GM19023 (cell line): ENCODE data around the gene FBXO44.

Source experiments
- ATAC-seq: cut with Tn5 transposase; IDR thresholded peaks from one replicate; pipeline ENCODE4 v1.9.1; 2021; ENCODE audit warnings: mild to moderate bottlenecking, moderate library complexity; ENCODE audit not compliant: unreplicated experiment

FBXO44 gene

GRCh38 chr1:11685210-11685752 lies 30.6 kb downstream of the FBXO44 start:
- no peak for ATAC-seq

GRCh38 chr1:11688506-11688905 lies 33.8 kb downstream of the FBXO44 start:
- ATAC-seq, result no peak

DNA sequence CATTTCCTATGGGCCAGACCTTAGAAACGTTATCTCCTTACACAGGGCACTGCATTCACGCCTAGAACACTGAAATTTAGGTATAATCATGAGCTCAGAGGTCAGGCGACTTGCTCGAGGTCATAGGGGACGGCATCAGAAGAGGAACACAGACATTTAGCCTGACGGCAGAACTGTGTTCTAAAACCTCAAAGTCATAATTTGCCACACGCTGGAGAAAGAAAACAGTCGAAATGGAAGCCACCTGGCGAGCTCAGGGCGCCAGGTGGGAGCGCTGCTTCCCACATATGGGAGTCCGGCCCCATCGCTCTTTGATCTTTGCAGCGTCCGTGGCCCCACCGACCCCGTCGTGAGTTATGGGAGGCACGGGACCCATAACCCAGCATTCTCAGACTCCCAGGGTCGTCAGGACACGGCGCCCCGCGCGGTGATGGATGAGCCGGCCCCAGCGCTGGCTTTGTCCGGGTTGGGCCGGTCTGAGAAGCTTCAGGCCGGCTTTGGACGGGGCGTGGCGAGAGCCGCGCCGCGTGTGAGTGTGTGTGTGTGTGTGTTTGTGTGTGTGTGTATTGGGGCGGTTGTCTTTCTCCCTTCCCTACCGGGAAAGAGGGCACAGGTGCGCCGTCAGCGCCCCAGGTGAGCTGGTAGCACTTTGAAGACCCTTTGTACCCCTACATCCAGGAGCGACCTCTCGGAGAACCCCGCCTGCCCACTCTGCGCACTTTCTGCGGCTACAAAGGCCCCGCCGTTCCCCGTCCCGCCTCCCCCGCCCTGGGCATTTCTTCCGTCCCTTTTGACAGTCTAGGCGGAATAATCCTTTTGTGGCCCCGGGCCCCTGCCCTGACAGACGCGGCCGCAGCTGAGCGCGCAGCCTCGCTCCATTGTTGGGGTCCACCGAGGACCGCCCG lies 36.0 kb downstream of the FBXO44 start:
- ATAC-seq, result no peak

GRCh38 chr1:11691302-11691914 lies 36.7 kb downstream of the FBXO44 start, which contains the start of gene DRAXIN:
TSS of gene DRAXIN (plus strand) at chr1:11691710. CDS start at chr1:11706259, 14,549 bp downstream.
- no peak for ATAC-seq

GRCh38 chr1:11691928-11692711 lies 37.4 kb downstream of the FBXO44 start:
- no peak for ATAC-seq

DNA sequence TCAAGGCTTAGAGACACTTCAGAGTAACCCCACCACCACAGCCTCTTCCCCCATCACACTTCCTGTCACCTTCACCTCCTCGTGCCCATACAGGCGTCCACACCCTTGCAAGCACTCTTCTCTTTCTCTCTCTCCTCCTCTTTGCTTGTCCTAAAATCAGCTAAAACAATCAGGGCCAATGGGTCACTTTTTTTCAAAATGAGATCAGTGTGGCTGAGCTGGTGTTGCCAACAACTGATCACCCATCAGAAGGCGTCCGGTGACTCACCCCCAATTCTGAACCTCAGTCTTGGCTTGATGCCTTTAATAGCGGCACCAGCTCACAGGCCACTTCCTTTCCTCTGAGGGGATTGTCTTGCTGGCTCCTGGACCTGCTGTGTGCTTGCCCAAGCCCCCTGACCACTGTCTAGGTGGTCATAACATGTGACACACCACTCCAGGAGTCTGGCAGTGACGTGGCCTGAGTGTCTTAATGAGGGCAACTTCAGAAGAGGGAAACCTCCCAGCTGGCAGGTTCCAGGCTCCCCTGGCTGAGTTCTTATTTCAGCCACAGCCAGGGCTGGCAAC lies 38.4 kb downstream of the FBXO44 start:
- ATAC-seq, result no peak

- no peak for ATAC-seq
Observed at GRCh38 chr1:11693917-11694316, 39.2 kb downstream of the FBXO44 start.

DNA sequence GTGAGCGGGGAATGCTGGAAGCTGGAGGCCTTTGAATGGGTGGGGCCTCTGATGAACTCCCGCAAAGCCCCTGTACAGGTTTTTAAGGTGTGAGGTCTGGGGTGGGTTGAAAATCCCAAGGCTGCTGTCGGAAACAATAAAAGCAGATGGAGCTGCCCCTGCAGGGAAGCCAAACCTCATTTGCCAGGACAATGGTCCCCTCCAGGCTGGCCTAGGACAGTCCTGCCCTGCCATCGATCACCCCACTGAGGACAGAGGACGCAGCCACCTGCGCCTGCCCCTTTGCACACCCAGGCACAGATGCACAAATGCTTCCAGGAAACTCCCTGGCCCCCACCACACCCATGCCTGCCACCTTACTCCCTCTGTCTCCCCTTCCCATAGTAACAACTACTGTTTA lies 41.2 kb downstream of the FBXO44 start:
- no peak for ATAC-seq

- no peak for ATAC-seq
Observed at GRCh38 chr1:11697188-11697892, 42.7 kb downstream of the FBXO44 start.

DNA sequence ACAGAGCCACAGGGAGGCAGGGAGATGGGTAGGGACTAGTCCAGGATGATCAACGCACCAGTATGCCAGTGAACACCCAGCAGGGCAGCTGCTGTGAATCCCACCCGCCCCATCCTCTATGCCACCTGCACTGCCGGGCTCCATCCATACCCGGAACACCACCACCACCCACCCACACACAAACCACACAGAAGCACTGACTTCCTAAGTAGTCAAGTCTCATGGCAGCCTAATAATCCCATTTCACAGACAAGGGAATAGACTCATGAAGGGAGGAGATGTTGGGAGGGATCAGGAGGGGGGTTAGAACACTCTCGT lies 43.2 kb downstream of the FBXO44 start:
- no peak for ATAC-seq

DNA sequence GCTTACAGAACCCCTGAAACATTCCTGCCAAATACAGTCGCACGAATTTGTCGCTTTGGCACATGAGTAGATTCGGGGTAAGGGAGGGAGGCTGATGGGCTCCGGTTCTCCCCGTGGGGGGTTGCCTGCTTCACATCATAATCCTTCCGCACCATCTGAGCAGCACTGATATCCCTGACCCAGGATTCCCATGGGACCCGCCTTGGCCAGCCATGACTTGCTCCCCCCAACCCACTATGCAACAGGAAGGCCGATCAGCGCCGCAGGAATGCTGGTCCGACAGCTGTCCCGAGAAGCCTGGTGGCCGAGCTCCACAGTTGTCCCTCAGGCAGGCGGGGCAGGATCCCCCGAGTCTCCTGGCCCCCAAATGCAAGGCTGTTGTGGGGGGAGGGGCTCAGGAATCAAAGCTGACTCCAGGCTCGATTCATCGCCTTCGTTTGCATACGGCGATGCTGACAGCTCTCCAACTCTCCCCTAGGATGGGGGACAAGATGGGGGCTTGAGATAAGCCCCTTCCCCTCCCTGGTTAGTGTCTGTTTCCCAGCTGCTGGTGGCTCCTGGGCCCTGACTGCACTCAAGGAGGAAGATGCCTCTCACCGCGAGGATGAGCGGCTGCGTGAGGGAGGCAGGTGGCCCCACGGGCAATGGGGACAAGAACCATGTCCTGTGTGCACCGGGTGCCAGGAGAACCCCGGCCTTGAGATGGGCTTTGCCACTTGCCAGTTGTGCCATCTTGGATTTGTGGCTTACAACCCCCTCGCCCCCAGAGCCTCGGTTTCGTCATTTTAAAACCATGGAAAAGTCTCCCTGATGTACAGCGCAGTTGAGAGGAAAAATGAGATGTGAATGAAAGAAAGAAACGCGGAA lies 46.2 kb downstream of the FBXO44 start:
- no peak for ATAC-seq

- ATAC-seq, result no peak
Observed at GRCh38 chr1:11701551-11701961, 46.9 kb downstream of the FBXO44 start.

GRCh38 chr1:11701981-11702803 lies 47.5 kb downstream of the FBXO44 start:
- ATAC-seq, result no peak

DNA sequence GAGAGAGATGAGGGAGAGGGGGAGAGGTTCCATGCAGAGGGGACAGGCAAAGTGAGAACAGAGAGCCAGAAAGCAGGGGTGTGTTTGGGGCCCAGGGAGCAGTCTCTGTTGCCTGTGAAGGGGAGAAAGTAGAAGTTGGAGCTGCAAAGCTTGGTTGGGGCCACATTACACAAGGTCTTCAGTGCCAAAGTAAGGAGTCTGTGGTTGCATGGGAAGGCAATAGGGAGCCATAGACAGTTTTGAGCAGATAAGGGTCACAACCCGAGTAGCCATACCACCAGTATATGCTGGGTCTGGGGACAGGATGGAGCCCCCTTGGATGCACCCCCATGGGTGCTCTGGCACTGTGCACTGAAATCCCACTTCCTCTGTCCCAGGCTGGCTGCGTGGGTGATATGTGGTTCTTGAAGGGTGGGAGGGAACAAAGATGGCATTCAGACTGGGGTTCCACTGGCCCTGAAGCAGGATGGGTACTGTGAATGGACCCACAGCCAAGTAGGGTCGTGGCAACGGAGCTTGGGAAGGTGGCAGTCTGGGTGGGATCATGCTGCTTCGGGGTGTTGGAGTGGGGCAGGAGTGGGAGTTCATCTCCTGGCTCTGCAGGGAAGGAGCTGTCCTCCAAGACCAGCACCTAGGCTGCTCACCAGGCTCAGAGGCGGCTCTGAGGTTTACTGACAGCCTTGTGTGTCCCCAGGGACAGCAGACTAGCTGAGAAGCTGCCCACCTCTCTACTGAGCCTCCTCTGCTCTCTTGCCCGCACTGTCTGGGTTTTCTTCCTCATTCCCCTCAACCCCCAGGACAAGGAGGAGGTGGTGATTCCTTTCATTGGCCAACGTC lies 48.9 kb downstream of the FBXO44 start:
- no peak for ATAC-seq

- no peak for ATAC-seq
Observed at GRCh38 chr1:11704194-11704529, 49.5 kb downstream of the FBXO44 start.

DNA sequence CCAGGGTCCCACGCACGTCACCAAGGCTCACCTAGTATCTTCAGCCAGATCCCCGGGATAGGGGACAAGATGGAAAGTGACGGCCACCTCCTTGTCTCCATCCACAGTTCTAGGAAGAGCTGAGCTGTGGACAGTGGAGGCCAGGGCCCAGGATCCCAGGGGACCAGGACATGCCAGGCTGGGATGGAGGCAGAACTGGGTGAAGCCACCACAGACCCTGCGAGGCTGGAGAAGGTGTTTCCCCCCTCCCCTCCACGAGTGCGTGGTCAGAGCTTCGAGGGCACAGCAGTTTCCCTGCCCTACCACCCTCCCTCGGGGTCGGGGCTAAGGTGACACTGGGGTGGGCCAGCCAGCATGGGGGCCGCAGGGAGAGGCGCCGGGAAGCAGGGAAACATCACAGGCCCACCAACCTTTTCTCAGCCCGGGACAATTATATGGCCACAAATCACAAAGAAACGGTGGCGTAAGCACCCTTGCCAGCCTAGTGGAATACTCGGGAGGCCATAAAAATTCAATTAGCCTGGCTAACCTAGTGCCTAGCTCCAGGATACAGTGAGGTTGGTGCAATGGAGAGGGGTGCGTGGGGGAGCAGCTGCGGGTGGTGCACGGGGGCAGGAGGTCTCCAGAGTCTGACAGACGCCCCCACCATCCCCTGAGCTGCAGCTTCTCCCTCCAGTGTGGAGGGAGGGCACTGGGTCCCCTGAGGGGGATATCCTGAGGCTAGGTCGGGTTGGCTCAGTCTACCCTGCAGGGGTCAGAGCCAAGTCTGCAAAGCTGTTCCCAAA lies 50.2 kb downstream of the FBXO44 start:
- ATAC-seq, result no peak

- no peak for ATAC-seq
Observed at GRCh38 chr1:11705596-11705995, 50.9 kb downstream of the FBXO44 start.
